ENCODE data around the gene MT1H.
"Not testable (repeated sequence)": the region's sequence is repeated elsewhere in the genome, so short reads cannot be mapped to it uniquely, and the experiment has no call there.

Gene MT1H

GRCh38 chr16:56657555-56658326, 11.9 kb upstream of the MT1H start, which contains the start of gene MT1F:
Gene MT1F, plus strand, starts transcription at chr16:56657959. Its CDS starts 100 bp downstream, at chr16:56658059.
- no peak within 1 kb of the TSS for H3K9ac ChIP-seq
- peak within 1 kb of the TSS; percentile 26; the same call in 1 of the 2 replicates for H2AFZ ChIP-seq (ENCODE audit: low read depth)
- no peak within 1 kb of the TSS for H3K4me3 ChIP-seq (IDR thresholded peaks at IDR 0.05; ENCODE audit: insufficient read depth, low read depth, low read length)
- no peaks in the 10 kb centered on the region for H4K20me1 ChIP-seq (ENCODE audit: insufficient read depth)
- H3K27ac ChIP-seq, result no peak within 1 kb of the TSS
- H3K36me3 ChIP-seq (ENCODE audit: insufficient read depth), result no peaks in the 10 kb centered on the region
- no peaks in the 10 kb centered on the region for H3K27me3 ChIP-seq (ENCODE audit: insufficient read depth, low read depth)
- TF ChIP-seq, protein P1, sequence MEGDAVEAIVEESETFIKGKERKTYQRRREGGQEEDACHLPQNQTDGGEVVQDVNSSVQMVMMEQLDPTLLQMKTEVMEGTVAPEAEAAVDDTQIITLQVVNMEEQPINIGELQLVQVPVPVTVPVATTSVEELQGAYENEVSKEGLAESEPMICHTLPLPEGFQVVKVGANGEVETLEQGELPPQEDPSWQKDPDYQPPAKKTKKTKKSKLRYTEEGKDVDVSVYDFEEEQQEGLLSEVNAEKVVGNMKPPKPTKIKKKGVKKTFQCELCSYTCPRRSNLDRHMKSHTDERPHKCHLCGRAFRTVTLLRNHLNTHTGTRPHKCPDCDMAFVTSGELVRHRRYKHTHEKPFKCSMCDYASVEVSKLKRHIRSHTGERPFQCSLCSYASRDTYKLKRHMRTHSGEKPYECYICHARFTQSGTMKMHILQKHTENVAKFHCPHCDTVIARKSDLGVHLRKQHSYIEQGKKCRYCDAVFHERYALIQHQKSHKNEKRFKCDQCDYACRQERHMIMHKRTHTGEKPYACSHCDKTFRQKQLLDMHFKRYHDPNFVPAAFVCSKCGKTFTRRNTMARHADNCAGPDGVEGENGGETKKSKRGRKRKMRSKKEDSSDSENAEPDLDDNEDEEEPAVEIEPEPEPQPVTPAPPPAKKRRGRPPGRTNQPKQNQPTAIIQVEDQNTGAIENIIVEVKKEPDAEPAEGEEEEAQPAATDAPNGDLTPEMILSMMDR (conservative IDR thresholded peaks at IDR 0.05; ENCODE audit: low read depth, low read length), result no peak
- H3K79me2 ChIP-seq (ENCODE audit: insufficient read depth, low read depth), result no peaks in the 10 kb centered on the region
- no peak within 1 kb of the TSS for H3K4me2 ChIP-seq
- H3K4me1 ChIP-seq (ENCODE audit: low read depth, poor library complexity, severe bottlenecking), result no peaks in the 10 kb centered on the region

DNA sequence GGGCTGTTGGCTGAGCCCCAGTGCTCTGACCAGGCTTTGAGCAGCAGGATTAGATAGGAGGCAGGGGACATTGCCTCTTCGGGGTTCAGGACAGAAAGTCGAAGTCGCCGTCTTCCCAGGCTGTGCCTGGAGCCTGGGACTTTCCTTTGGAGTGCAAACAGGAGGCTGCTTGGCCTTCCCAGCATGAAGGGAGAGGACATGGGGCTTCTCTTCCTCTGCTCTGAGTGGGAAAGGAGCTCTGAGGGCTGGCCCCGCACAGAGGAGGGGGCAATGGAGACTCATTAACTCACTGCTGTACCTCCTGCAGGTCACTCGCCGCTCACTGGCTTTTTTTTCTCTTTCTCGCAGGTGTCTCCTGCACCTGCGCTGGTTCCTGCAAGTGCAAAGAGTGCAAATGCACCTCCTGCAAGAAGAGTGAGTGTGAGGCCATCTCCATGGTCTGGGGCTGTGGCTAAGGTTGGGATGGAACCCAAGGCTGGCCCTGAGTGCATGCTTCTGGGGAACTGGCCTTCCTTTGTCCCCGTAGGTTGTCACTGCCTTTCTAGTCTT, 11.2 kb upstream of the MT1H start:
- H3K9ac ChIP-seq, result no peak overlapping the region
- no peaks in the 10 kb centered on the region for H3K4me1 ChIP-seq (ENCODE audit: low read depth, poor library complexity, severe bottlenecking)
- H3K27ac ChIP-seq, result no peak overlapping the region
- H3K4me3 ChIP-seq (IDR thresholded peaks at IDR 0.05; ENCODE audit: insufficient read depth, low read depth, low read length), result no peak overlapping the region
- TF ChIP-seq, protein P1 (conservative IDR thresholded peaks at IDR 0.05; ENCODE audit: low read depth, low read length), result no peak
- H3K27me3 ChIP-seq (ENCODE audit: insufficient read depth, low read depth), result no peaks in the 10 kb centered on the region
- H3K4me2 ChIP-seq, result no peak overlapping the region
- no peaks in the 10 kb centered on the region for H3K36me3 ChIP-seq (ENCODE audit: insufficient read depth)
- H2AFZ ChIP-seq (ENCODE audit: low read depth), result peak overlapping the region; percentile 26; the same call in 1 of the 2 replicates
- no peaks in the 10 kb centered on the region for H3K79me2 ChIP-seq (ENCODE audit: insufficient read depth, low read depth)
- no peaks in the 10 kb centered on the region for H4K20me1 ChIP-seq (ENCODE audit: insufficient read depth)

DNA sequence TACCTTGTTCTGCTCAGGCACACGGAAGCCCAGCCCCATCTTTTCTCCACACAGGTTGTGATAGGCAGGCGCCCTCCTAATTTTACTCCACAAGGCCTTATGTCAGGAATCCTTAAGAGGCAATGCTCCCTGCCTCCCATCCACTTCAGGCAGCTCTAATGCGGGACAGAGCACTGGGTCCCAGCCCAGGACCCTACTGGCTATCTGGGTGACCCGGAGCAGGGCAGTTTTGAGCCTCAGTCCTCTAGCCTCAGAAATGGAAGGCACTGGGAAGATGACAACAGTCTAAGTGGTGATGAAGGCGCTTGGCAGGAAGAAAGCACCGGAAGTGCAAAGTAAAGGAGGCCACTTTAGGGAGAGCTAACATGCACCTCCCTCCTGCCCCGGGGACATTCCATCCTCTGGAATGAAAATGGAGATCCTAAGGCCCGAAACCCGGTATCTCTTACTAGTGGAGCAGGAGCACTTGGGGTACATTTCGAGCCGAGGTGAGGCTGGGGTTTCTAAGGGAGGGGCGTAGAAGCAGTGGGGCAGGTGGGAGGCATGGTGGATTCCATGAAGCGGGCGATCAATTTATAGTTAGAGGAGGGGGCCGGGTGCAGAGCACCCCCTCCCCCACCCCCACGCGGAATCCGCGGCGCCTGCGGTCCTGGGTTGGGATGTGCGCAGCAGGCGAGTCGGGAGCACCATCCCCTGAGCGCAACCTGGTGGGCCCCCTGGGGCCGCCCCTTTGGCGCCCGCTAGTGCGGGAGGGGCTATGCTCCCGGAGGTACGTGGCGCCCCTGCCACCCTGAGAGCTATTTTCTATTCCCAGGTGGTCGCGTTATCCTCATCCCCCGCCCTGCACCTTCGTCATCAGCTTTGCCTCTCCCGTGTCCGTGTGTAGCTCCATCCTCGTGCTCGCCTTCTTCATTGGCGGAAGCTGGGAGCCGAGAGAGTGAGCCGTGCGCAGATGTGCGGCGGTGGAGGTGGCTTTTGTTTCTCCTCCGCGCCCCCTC, 7.0 kb upstream of the MT1H start:
- Histone ChIP-seq H3K4me2 (no peak overlapping the region), H3K36me3 (ENCODE audit: insufficient read depth) (no peaks in the 10 kb centered on the region), H3K27me3 (ENCODE audit: insufficient read depth, low read depth) (no peaks in the 10 kb centered on the region), H3K9ac (no peak overlapping the region), H4K20me1 (ENCODE audit: insufficient read depth) (no peaks in the 10 kb centered on the region), H3K79me2 (ENCODE audit: insufficient read depth, low read depth) (no peaks in the 10 kb centered on the region), H3K4me1 (ENCODE audit: low read depth, poor library complexity, severe bottlenecking) (no peaks in the 10 kb centered on the region), H3K27ac (no peak overlapping the region), H2AFZ (ENCODE audit: low read depth) (no peak overlapping the region), H3K4me3 (IDR thresholded peaks at IDR 0.05; ENCODE audit: insufficient read depth, low read depth, low read length) (no peak overlapping the region)
- TF ChIP-seq, protein P1 (conservative IDR thresholded peaks at IDR 0.05; ENCODE audit: low read depth, low read length), result no peak

- Histone ChIP-seq H3K27ac (no peak overlapping the region), H3K4me2 (no peak overlapping the region), H3K36me3 (ENCODE audit: insufficient read depth) (no peaks in the 10 kb centered on the region), H3K27me3 (ENCODE audit: insufficient read depth, low read depth) (peaks cover 4% of the 10 kb centered on the region; the same call in 1 of the 2 replicates), H3K4me1 (ENCODE audit: low read depth, poor library complexity, severe bottlenecking) (no peaks in the 10 kb centered on the region), H2AFZ (ENCODE audit: low read depth) (no peak overlapping the region), H4K20me1 (ENCODE audit: insufficient read depth) (no peaks in the 10 kb centered on the region), H3K9ac (no peak overlapping the region), H3K79me2 (ENCODE audit: insufficient read depth, low read depth) (no peaks in the 10 kb centered on the region), H3K4me3 (IDR thresholded peaks at IDR 0.05; ENCODE audit: insufficient read depth, low read depth, low read length) (no peak overlapping the region)
- TF ChIP-seq, protein P1 (conservative IDR thresholded peaks at IDR 0.05; ENCODE audit: low read depth, low read length), result no peak
Measured at GRCh38 chr16:56664506-56664905, 5.1 kb upstream of the MT1H start.

DNA sequence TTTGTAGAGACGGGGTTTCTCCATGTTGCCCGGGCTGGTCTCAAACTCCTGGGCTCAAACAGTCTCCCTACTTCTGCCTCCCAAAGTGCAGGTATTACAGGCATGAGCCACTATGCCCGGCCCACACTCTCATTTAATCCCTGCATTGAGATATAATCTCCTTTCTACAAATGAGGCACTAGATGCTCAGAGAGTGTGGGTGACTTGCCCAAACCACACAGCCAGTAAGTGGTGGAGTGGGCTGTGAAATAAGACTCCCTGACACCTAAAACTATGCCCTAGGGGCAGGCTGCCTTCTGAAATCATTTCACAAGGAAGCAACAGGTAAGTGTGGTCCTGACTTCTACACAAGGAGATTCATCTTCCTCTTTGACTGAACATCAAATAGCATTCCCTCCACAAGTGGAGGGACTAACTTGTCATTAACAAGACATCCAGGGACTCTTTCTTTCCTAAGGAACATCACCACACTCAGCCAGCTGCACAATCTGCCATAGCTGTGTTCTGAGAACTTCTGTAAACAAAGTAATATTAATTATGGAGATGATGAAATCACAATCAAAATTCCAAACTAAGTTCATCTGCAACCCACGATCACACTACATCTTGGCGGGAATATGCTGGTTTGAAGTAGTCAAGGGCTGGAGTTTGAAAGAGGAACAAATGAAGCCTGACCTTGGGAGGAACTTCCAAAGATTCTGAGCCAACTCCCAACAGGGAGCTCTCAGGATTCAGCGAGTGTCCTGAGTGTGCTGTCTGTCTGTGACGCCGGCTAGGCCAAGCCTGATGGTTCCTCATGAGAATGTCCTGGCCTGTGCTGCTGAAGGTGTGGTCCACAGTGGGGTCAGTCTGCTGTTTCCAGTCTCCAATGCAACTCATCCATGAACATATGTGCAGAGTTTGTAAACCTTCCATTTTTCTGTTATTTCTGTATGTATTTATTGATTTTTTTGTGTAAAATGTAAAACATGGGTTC, 4.0 kb upstream of the MT1H start:
- H3K27ac ChIP-seq; H3K36me3 ChIP-seq (ENCODE audit: insufficient read depth); H3K79me2 ChIP-seq (ENCODE audit: insufficient read depth, low read depth); H2AFZ ChIP-seq (ENCODE audit: low read depth); H3K9ac ChIP-seq; H3K4me1 ChIP-seq (ENCODE audit: low read depth, poor library complexity, severe bottlenecking); H3K4me2 ChIP-seq; H4K20me1 ChIP-seq (ENCODE audit: insufficient read depth); H3K27me3 ChIP-seq (ENCODE audit: insufficient read depth, low read depth); H3K4me3 ChIP-seq (IDR thresholded peaks at IDR 0.05; ENCODE audit: insufficient read depth, low read depth, low read length): not testable (repeated sequence)
